ENCODE measurements around the gene CALY.

Gene CALY

DNA sequence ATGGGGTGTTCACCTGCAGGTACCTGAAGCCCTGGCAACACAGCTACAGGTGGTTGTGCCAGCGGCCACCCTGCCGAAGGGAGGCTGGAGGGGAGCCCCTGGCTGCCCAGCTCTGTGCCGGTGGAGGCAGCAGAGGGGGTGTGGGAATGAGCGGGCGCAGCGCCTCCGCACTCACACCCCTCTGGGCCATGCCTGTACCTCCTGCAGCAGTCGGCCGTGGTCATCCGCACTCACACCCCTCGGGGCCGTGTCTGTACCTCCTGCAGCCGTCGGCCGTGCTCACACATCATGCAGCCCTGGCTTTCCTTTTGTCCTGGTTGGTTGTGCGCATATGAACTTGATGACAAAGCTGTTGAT, 26.3 kb downstream of the CALY start:
- DNase-seq (ENCODE audit: low read depth) = no peak

DNA sequence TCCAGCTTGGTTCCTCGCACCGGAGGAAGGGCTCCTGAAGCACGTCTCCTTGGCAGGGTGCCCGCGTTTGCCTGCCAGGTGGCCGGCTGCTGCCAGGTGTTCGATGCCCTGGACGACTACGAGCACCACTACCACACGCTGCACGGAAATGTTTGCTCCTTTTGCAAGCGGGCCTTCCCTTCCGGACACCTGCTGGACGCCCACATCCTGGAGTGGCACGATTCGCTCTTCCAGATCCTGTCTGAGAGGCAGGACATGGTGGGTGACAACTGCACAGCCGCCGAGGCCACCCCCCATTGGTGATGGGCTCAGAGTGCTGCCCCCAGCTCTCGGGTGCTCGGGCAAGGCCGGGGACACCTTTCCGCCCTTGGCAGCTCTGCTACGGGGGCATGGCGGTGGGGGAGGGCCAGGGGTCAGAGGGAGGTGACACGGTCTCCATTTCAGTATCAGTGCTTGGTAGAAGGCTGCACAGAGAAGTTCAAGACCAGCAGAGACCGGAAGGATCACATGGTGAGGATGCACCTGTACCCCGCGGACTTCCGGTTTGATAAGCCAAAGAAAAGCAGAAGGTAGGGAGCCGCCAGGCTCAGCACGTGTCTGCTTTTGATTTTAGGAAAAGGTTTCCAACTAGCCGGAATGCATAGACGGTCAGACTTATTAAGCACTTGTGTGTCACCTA, 26.8 kb downstream of the CALY start:
- DNase-seq (ENCODE audit: low read depth) = no peak

DNA sequence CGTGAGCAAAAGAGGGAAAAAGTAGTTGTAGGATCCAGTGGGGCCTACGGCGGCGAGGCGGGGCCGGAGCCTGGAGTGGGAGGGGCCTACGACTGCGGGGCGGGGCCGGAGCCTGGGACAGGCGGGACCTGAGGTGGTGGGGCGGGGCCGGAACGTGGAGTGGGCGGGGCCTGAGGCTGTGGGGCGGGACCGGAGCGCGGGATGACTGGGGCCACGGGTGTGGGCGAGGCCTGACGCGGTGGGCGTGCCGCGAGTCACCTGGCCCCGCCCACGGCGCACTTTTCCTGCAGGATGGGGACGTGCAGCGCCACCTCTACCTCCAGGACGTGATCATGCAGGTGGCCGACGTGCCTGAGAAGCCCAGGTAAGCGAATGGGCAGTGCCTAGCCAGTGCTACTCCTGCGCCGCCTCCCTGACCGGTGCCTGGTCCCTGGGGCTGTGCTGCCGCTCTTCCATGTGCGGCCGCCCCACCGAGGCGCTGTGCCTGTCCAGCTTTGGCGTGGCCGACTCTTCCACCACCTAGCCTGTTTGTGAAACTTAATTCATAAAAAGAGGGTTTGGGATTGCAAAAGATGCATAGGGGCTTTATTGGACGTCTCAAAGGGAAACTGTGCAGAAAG, 27.5 kb downstream of the CALY start:
- DNase-seq (ENCODE audit: low read depth) = peak; percentile 95

DNA sequence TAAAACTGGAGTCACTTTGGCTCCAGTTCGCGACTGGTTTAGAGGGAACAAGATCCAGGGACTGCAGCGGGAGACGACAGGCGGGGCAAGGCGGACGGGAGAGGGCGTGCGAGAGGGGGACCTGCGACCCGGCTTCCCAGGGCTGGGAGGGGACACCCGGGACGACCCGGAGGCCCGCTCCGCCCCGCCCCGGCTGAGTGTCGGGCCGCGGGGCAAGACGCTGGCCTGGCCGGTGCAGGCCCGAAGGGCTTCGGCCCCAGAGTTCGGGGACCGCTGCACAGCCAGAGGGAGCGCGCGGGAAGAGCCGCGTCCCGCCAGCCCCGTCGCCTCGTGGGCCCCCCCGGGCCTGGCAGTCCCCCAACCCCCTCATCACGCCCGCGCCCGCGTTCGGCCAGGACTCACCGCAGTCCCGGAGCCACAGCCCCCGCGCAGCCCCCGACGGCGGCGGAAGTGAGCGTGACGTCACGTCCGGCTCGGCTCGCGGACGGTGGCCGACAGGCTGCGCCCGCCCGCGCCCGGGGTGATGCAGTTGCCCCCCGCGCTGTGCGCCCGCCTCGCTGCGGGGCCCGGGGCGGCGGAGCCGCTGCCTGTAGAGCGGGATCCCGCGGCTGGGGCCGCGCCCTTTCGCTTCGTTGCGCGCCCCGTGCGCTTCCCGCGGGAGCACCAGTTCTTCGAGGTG, 28.1 kb downstream of the CALY start, which contains the start of the genes TUBGCP2 and ZNF511:
Gene TUBGCP2, minus strand, starts transcription at position 452 of the 679 bp plus-strand sequence. CDS start 5,931 bp downstream, outside the sequence.
Gene ZNF511, plus strand, starts transcription at position 494 of the 679 bp plus-strand sequence. Its CDS starts 30 bp downstream, at position 524.
- peak; percentile 84 for DNase-seq (ENCODE audit: low read depth)

DNA sequence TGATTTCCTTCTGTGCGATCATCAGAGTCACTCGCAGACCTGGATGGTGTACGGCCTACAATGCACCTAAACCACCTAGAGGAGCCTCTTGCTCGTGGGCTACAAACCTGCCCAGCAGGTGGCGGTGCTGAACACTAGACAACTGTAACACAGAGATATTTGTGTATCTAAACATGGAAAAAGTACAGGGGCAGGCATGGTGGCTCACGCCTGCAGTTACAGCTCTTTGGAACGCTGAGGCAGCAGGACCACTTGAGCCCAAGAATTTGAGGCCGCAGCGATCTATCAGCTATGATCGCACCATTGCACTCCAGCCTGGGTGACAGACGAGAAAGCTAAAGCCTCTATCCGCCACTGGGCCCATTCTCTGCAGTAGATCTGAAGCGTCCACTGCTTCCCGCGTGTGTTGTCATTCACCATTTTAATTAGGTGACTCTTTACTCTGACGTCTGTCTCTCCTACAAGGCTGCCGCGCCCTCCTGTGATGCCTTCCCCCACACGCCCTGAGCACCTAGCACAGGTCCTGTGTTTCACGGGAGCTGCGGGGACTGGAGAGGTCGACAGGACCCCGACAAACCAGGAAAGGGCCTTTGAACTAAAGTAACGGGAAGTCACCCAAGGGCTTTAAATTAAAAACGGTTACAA, 28.8 kb downstream of the CALY start:
- peak; percentile 45 for DNase-seq (ENCODE audit: low read depth)

DNA sequence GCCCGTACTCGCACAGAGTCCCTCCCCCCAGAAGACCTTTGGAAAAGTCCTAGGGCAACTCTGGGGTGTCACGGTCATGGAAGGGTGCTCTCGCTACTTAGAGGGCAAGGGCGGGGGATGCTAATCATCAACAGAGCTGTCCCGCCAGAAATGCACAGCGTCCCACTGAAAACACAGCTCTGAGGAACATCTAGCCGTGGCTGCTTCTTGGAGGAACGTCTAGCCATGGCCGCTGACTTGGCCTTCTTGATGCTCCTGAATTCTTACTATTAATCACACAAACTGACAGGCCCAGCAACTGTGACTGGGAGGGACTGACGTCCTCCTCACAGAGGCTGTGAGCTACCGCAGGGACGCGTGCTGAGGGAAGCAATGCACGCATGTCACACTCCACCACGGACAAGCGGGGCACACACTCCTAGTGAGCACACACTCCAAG, 29.7 kb downstream of the CALY start:
- DNase-seq (ENCODE audit: low read depth) = no peak

DNA sequence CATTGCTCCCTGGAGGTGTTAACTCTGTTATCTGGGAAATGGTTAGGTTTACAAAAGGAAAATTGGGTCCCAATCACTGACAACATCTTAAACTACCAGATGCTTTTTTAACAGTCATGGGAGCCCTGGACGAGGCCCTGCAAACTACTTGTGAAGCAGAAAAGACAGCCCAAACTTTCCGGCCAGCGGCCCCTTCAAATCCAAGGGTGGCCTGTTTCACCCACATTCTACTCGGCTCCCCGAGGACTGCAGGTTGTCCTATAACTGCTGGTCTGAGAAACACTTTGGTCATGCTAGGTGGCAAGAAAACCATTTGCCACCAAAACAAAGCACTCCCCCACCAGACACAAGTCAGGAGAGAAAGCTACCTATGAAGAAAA, 30.6 kb downstream of the CALY start:
- DNase-seq (ENCODE audit: low read depth) = no peak

DNA sequence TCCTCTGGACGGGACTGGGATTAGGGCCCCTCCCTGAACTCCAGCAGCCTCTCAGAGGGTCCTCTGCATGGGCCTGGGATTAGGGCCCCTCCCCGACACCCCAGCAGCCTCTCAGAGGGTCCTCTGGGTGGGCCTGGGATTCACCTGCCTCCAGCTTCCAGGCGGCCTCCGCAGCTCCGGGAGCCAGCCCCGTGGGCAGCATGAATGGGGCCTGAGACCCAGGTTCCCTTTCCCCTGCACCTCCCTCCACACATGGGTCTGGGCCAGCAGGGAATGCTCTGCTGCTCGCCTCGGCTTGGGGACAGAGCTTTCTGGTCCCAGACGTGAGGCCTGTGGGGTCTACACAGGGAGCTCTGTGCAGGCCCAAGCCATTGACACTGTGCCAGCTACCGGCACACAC, 33.5 kb downstream of the CALY start:
- DNase-seq (ENCODE audit: low read depth) = no peak

DNA sequence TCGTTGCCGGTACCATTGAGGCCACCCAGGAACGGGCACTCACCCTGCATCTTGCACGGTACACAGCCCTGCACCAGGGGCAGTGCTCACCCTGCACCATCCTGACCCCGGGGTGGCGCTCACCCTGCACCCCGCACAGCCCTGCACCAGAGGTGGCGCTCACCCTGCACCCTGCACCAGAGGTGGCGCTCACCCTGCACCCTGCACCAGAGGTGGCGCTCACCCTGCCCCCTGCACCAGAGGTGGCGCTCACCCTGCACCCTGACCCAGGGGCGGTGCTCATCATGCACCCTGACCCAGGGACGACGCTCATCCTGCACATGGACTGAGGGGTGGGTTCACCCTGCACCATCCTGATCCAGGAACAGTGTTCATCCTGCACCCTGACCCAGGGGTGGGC, 34.5 kb downstream of the CALY start:
- no peak for DNase-seq (ENCODE audit: low read depth)

DNA sequence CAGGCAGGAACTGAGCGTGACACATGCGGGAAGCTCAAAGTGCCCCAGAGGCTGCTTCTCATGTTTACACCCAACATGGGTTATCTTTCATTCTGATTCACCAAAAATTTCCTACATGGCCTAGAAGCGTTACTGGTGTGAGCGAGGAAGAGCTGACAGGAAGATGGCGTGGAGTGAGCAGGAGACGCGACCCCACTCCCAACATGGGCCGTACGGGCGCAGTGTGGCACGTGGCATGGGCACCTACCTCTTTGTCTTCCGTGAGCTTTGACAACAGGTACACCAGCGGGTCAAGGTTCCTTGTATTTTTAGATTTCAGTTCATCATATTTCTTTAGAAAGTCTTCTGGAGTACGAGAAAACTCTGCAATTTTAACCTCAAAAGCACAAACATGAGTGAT, 37.0 kb downstream of the CALY start:
- no peak for DNase-seq (ENCODE audit: low read depth)

DNA sequence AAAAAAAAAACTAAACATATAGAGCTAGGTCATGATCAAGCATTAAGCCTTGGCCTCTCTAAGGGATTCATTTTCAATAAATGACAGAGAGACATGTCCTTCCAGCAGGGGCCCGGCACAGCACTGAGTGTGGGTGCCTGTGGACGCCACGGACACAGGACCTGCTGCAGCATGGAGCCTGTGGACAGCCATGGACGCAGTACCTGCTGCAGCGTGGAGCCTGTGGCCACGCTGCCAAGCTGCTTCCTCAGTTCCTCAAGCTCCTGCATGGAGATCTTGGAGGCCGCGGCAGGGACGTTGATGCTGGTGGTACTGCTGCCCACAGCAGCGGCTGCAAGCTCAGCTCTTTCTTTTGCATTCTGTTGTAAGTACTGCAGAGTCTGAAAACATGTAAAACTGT, 37.5 kb downstream of the CALY start:
- no peak for DNase-seq (ENCODE audit: low read depth)

DNA sequence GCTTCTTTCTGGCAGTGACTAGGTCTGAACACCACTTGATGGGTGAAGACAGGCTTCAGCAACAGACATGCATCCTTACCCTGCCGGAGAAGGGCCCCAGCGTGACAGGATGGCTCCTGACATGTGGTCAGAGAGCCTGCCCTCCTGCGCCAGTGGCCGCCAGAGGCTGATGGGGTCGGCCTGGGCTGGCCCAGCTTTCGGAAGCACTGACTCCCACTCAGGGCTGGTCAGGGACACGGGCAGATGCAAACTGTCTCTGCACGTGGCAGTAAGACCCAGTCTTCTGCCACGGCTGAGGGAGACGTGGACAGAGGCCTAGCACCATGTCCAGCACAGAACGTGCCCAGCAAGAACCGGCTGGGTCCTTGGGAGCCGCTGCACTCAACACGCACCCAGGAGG, 38.2 kb downstream of the CALY start:
- no peak for DNase-seq (ENCODE audit: low read depth)

DNA sequence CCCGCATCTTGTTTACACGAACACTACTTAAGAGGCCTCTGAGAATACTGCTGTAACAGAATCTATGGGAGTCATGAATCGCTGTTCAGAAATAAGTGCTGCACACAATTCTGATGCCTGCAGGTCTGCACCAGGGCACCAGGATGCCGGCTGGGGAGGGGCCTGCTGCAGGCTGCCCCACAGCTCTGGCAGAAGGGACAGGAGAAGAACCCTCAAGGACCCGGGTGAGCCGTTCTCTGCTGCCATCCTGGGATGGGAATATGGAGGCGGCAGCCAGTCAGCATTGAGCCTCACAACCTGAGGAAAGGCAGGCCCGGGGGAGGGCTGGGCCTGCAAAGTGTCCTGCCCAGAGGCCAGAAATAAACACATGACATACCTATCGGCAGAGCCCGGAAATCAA, 39.2 kb downstream of the CALY start:
- no peak for DNase-seq (ENCODE audit: low read depth)

DNA sequence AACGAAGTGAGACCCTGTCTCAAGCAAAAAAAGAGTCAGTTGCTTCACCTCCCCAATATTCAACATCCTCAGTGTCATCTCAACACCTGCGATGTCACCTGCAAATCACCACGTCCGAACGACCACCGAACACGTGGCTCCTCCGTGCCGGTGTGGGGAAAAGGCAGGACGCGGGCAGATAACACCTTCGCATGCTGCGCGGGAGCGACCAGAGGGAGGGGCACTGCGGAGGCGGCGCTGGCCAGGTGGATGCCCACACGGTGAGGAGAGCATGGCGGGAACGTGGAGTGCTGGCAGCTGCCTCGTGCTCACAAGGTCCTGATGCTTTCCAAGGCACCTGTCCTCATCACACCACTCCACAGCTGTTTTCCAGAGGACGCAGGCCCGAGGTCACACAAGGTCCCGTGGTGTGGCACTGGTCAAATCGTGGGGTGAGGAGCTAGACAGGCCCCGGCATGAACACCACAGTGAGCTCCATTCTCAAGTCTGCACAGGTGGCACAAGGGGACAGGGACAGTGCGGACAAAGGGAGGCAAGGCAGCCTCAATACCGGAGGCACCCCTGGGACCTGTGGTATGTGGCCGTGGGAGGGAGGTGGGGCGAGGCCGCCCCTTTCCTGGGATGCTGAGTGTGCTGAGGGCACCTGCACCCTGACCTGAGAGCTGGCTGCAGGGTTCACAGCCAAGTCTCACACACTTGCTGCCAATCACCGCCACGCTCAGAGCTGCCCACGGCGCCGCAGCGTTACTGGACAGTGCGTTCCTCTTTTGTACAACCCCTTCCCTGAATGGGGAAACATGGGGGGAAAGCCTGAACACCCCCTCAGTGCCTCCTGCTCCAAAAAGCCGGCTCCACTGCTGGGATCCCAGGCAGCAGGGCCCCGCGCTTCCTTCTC, 41.0 kb downstream of the CALY start:
- DNase-seq (ENCODE audit: low read depth) = no peak

DNA sequence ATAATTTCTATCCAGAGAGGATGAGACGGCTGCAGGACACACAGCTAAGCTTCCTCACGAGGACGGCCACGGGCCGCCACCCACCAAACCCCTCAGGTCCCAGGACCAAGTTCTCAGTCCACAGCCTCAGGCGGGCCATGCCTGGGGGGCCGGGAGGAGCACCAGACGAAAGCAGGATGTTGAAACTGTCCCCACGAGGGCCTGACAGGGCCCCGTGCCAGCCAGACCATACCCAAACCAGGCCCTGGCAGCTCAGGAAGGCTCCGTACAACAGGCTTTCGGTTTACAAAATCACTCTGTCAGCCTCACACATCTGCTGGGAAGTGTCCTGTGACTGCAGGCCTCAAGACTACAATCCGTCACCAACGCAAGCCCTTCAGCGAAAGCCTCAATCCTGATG, 42.5 kb downstream of the CALY start:
- no peak for DNase-seq (ENCODE audit: low read depth)

DNA sequence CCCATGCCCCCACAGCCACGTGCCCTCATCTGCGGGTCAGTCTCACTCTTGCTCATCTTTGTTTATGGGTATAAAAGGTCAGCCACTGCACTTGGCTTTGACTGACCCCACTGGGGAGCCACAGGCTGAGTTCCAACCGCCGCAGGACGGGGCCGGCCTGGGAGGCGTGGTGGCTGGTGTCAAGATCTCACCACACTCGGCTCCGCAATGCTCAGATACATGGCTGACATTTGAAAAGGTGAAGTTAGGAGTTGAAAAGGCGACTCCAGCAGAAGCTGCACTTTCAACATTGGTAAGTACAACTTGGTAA, 42.9 kb downstream of the CALY start:
- no peak for DNase-seq (ENCODE audit: low read depth)

DNA sequence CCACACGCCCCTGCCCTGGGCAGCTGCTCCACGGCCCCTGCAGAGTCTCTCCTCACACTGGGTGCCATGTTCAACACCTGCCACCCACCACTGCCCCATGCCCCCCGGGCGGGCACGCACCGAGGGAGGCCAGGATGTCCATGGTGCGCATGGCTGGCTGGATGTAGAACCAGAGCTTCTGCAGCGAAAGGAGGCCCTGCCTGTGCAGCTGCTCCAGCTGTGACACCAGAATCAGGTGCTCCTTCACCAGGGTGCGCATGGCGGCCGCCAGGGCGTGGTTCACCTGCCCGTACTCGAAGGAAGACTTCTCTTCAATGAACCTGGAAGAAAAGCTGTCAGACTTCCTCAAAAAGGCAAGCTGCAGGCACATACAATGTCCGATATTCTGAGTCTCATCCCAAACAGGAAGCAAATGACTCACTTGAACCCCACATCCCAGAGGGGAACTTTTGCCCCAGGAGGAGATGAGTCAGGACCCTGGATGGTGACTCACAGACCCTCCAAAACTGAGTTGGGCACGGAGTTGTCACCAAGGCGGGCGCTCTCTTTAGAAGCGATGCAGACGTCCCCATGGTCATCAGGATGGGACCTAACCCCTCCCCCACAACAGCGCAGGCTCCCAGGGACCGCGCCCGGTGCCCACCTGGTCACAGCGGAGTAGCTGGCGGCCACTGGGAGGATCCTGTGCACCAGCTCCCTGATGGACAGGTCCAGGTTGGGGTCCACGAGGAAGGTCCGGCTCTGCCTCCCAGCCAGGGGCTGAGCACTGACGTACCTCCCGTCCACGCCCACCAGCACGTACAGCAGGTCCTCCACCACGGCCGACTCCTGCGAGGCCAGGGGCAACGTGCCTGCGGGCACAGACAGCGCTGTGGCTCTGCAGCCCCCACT, 43.5 kb downstream of the CALY start:
- DNase-seq (ENCODE audit: low read depth) = no peak

DNA sequence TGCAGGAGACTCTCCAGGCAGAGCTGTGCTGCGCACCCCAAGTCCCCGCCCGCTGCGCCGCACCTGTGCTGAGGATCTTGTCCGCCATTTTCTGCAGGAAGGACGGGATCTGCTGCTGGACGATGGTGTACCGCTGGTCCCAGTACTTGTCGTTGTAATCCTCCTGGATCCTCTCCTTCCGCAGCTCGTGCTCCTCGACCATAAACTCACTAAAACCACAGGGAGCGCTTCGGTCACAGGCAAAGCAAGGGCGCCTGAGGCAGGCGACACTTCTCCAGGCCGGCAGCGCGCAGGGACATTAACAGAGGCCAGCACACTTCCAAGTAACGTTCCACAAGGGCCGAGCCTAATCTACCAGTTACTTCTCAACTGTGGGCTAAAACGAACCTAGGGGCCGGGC, 46.9 kb downstream of the CALY start:
- DNase-seq (ENCODE audit: low read depth) = no peak

DNA sequence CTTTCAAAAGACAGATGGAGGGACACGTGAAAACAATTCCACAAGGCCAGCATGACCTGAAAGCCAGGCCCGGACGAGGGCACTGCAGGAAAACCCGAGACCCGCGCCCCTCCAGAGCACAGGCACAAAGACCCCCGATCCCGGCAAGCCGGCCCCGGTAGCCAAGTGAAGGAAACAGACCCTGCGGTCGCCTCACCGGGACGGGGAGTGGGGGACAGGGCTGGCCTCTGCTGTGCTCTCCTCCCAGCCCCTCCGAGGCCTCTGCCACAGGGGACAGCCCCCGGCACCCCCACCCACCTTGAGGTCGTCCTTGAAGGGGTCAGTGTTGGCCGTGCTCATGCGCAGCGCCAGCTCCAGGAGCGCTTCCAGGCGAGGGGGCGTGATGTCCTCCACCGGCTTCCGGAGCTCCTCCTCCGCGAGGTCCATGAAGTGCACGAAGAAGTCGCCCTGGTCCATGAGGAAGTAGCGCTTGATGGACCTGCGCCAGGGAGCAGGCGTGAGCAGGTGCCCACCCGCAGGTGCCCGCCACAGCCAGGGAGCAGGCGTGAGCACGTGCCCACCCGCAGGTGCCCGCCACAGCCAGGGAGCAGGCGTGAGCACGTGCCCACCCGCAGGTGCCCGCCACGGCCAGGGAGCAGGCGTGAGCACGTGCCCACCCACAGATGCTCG, 48.7 kb downstream of the CALY start:
- no peak for DNase-seq (ENCODE audit: low read depth)

DNA sequence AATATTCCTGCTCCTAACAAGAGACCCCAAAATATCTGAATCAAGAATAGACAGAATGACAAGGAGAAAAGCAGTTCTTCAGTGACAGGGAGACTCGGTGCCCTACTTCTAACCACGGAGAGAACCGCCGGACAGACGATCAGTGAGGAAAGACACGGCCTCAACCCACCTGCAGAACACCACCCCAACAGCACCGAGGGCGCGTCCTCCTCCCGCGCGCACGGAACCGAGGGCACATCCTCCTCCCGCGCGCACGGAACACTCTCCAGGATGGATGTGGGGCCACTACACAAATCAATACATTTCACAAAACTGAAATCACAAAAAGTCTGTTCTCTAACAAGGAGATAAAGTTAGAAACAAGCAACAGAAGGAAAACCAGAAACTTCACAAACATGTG, 50.3 kb downstream of the CALY start:
- no peak for DNase-seq (ENCODE audit: low read depth)
